Measurements from ENCODE around the gene CD209.

The CD209 gene

DNA sequence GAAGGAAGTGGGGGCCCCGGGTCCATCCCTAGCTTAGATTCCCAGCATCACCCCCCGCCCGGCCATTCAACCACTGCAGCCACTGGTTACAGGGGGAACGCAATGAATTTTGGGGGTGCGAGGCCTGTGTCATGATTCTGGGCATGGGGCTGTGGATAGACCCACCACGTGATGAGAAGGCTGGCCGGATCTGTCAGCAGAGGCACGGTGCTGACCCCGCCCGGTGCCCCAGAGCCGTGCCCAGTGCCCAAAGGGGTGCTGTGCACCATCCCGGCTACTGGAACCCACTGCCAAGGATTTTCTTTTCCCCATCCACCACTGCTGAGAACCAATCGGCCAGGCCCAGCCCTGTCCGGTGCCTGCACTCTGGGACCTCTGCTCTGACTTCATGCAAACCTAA lies 43.1 kb upstream of the CD209 start:
- Histone ChIP-seq H4K8ac (ENCODE audit: low read depth, low read length) (no peak overlapping the region), H2BK15ac (replicated peaks; ENCODE audit: low read depth) (no peak overlapping the region), H3K79me2 (ENCODE audit: control insufficient read depth, insufficient read depth, low read length) (no peaks in the 10 kb centered on the region), H3K4me3 (ENCODE audit: low read length) (no peak overlapping the region), H3K56ac (ENCODE audit: low read length) (no peak overlapping the region), H3K27me3 (ENCODE audit: insufficient read depth, low read length, poor library complexity) (peaks cover 21% of the 10 kb centered on the region), H2AK5ac (ENCODE audit: low read length) (no peak overlapping the region), H3K79me1 (ENCODE audit: low read length) (no peaks in the 10 kb centered on the region), H3K23ac (ENCODE audit: low read length) (no peak overlapping the region), H3K18ac (ENCODE audit: low read length) (no peak overlapping the region), H3K9ac (ENCODE audit: low read length) (no peak overlapping the region), H3K4me2 (ENCODE audit: low read length) (no peak overlapping the region), H2BK5ac (ENCODE audit: low read length) (no peak overlapping the region), H3K4me1 (ENCODE audit: control insufficient read depth, low read depth, low read length) (no peaks in the 10 kb centered on the region), H3K36me3 (ENCODE audit: control insufficient read depth, insufficient read depth, low read length) (no peaks in the 10 kb centered on the region), H2BK120ac (ENCODE audit: low read depth, low read length) (no peak overlapping the region), H3K27ac (ENCODE audit: low read depth, low read length) (no peak overlapping the region), H4K5ac (ENCODE audit: low read length) (no peak overlapping the region), H3K4ac (ENCODE audit: low read depth, low read length) (no peak overlapping the region)
- no CpG with 5 or more reads among the region's 14 CpGs for whole genome bisulfite sequencing (ENCODE audit: extremely low coverage, insufficient coverage, low lambda C conversion rate)
- DNase-seq = no peak

DNA sequence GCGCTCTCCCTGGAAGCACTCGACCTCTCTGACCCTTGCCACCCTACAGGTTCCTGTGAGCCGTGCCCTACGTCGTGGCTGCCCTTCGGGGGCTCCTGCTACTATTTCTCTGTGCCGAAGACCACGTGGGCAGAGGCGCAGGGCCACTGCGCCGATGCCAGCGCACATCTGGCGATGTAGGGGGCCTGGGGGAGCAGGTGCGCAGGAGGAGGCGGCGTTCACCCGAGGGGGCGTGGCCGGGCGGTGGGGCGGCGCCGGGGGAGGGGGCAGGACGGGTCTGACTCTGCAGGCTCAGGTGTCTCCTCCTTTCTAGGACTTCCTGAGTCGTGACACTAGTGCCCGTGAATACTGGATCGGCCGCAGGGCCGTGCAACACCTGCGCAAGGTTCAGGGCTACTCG lies 42.1 kb upstream of the CD209 start:
- H3K79me1 ChIP-seq (ENCODE audit: low read length) = no peaks in the 10 kb centered on the region

DNA sequence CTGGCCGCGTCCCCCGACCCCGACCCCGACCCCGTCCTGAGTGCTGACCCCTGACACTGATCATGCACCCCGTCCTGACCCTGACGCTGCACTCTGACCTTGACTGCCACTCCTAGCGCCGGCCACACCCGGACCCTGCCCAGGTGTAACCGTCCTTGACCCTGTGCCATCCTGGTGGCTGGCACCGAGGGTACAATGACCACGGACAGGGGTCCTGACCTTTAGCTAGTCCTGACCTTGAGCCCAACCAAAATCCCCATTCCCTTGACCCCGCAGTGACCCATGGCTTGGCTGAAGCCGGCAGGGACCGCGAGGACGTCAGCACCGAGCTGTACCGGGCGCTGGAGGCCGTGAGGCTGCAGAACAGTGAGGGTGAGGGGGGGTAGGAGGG lies 41.6 kb upstream of the CD209 start:
- Histone ChIP-seq H3K79me1 (ENCODE audit: low read length) (no peaks in the 10 kb centered on the region), H3K79me2 (ENCODE audit: control insufficient read depth, insufficient read depth, low read length) (no peaks in the 10 kb centered on the region), H3K18ac (ENCODE audit: low read length) (no peak overlapping the region), H3K56ac (ENCODE audit: low read length) (no peak overlapping the region), H3K4me3 (ENCODE audit: low read length) (no peak overlapping the region), H4K8ac (ENCODE audit: low read depth, low read length) (no peak overlapping the region), H2BK120ac (ENCODE audit: low read depth, low read length) (no peak overlapping the region), H2BK15ac (replicated peaks; ENCODE audit: low read depth) (no peak overlapping the region), H2AK5ac (ENCODE audit: low read length) (no peak overlapping the region), H4K5ac (ENCODE audit: low read length) (no peak overlapping the region), H2BK5ac (ENCODE audit: low read length) (no peak overlapping the region), H3K27ac (ENCODE audit: low read depth, low read length) (no peak overlapping the region), H3K4me1 (ENCODE audit: control insufficient read depth, low read depth, low read length) (no peaks in the 10 kb centered on the region), H3K36me3 (ENCODE audit: control insufficient read depth, insufficient read depth, low read length) (no peaks in the 10 kb centered on the region), H3K9ac (ENCODE audit: low read length) (no peak overlapping the region), H3K23ac (ENCODE audit: low read length) (no peak overlapping the region), H3K4ac (ENCODE audit: low read depth, low read length) (no peak overlapping the region), H3K4me2 (ENCODE audit: low read length) (no peak overlapping the region), H3K27me3 (ENCODE audit: insufficient read depth, low read length, poor library complexity) (peaks cover 21% of the 10 kb centered on the region)
- no CpG with 5 or more reads among the region's 23 CpGs for WGBS (ENCODE audit: extremely low coverage, insufficient coverage, low lambda C conversion rate)
- no peak for DNase-seq

More for the DNA sequence above, 42.1 kb upstream of the CD209 start:
- no peak overlapping the region for H2BK120ac ChIP-seq (ENCODE audit: low read depth, low read length)
- no peak overlapping the region for H2BK15ac ChIP-seq (replicated peaks; ENCODE audit: low read depth)
- H3K27ac ChIP-seq (ENCODE audit: low read depth, low read length) = no peak overlapping the region
- H3K4me2 ChIP-seq (ENCODE audit: low read length) = no peak overlapping the region
- no peak overlapping the region for H2BK5ac ChIP-seq (ENCODE audit: low read length)
- no peak overlapping the region for H2AK5ac ChIP-seq (ENCODE audit: low read length)
- H3K56ac ChIP-seq (ENCODE audit: low read length) = no peak overlapping the region
- no peak overlapping the region for H4K8ac ChIP-seq (ENCODE audit: low read depth, low read length)
- no peak overlapping the region for H4K5ac ChIP-seq (ENCODE audit: low read length)
- H3K23ac ChIP-seq (ENCODE audit: low read length) = no peak overlapping the region
- peaks cover 21% of the 10 kb centered on the region for H3K27me3 ChIP-seq (ENCODE audit: insufficient read depth, low read length, poor library complexity)
- no peak overlapping the region for H3K4me3 ChIP-seq (ENCODE audit: low read length)
- H3K18ac ChIP-seq (ENCODE audit: low read length) = no peak overlapping the region
- no peaks in the 10 kb centered on the region for H3K4me1 ChIP-seq (ENCODE audit: control insufficient read depth, low read depth, low read length)
- WGBS (ENCODE audit: extremely low coverage, insufficient coverage, low lambda C conversion rate) = no CpG with 5 or more reads among the region's 31 CpGs
- peak; percentile 19 for DNase-seq
- no peaks in the 10 kb centered on the region for H3K36me3 ChIP-seq (ENCODE audit: control insufficient read depth, insufficient read depth, low read length)
- H3K9ac ChIP-seq (ENCODE audit: low read length) = no peak overlapping the region
- no peak overlapping the region for H3K4ac ChIP-seq (ENCODE audit: low read depth, low read length)
- no peaks in the 10 kb centered on the region for H3K79me2 ChIP-seq (ENCODE audit: control insufficient read depth, insufficient read depth, low read length)

DNA sequence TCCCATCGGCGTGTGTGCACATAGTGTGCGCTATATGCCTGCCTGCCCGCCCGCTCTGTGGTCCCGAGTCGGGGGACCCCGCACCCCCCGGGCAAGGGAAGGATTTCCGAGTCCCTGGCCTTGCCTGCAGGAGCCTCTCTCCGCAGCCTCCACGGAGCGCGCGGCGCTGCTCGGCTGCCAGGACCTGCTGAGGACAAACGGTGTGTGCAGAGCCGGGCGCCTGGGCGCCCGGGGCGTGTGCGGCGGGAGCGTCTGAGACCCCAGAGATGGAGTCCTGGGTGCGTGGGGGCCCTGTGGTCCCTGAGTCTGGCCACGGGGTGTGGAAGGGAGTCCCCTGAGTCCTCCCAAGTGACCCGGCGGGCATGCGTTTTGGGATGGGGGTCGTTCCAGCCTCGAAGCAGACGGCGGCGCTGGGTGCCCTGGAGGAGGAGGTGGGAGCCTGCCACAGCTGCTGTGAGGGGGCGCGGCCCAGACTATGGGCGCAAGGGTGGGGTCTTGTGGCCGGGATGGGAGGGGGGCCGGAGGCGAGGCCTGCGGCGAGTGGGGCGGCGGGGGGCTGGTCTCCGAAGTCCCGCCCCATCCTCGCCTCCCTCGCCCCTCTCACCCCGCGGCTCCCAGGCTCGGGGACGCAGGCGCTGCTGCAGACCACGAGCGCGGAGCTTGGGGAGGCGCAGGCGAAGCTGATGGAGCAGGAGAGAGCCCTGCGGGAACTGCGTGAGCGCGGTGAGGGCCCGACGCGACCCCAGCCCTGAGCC lies 41.0 kb upstream of the CD209 start:
- no peak overlapping the region for H4K5ac ChIP-seq (ENCODE audit: low read length)
- H3K27ac ChIP-seq (ENCODE audit: low read depth, low read length) = no peak overlapping the region
- H3K27me3 ChIP-seq (ENCODE audit: insufficient read depth, low read length, poor library complexity) = peaks cover 21% of the 10 kb centered on the region
- no peak for DNase-seq
- H3K4me3 ChIP-seq (ENCODE audit: low read length) = no peak overlapping the region
- no peak overlapping the region for H2BK120ac ChIP-seq (ENCODE audit: low read depth, low read length)
- H3K4ac ChIP-seq (ENCODE audit: low read depth, low read length) = no peak overlapping the region
- no peak overlapping the region for H3K4me2 ChIP-seq (ENCODE audit: low read length)
- no peak overlapping the region for H2BK5ac ChIP-seq (ENCODE audit: low read length)
- H3K79me1 ChIP-seq (ENCODE audit: low read length) = no peaks in the 10 kb centered on the region
- no peaks in the 10 kb centered on the region for H3K36me3 ChIP-seq (ENCODE audit: control insufficient read depth, insufficient read depth, low read length)
- no peak overlapping the region for H2AK5ac ChIP-seq (ENCODE audit: low read length)
- no CpG with 5 or more reads among the region's 67 CpGs for WGBS (ENCODE audit: extremely low coverage, insufficient coverage, low lambda C conversion rate)
- H3K23ac ChIP-seq (ENCODE audit: low read length) = no peak overlapping the region
- H3K18ac ChIP-seq (ENCODE audit: low read length) = no peak overlapping the region
- no peak overlapping the region for H2BK15ac ChIP-seq (replicated peaks; ENCODE audit: low read depth)
- H3K56ac ChIP-seq (ENCODE audit: low read length) = no peak overlapping the region
- H3K79me2 ChIP-seq (ENCODE audit: control insufficient read depth, insufficient read depth, low read length) = no peaks in the 10 kb centered on the region
- H4K8ac ChIP-seq (ENCODE audit: low read depth, low read length) = no peak overlapping the region
- H3K4me1 ChIP-seq (ENCODE audit: control insufficient read depth, low read depth, low read length) = no peaks in the 10 kb centered on the region
- no peak overlapping the region for H3K9ac ChIP-seq (ENCODE audit: low read length)

DNA sequence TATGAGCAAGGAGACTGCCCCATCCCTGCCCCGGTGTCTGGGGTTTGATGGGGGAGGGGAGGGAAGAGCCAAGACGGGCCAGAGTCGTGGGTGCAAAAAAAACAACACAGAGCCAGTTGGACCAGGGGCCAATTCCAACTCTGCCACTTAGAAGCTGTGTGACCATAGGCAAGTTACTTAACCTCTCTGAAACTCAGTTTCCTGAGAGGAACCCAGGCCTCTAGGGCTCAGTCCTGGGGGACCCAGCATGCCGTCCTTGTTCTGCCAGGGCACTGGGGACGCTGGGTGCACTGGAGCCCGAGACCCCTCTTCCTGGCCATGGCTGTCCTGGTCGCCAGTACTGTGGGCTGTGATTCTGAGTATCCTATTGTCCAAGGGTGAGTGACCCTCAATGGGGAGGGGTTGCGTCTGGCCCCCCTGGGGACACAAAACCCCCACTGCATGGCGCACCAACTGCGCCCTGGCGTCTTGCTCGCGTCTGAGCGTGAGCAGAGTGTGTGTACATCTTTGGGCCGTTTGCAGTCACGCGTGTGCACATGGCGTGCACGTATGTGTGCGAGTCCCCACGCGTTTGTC lies 40.4 kb upstream of the CD209 start:
- no peak overlapping the region for H2BK15ac ChIP-seq (replicated peaks; ENCODE audit: low read depth)
- H3K27me3 ChIP-seq (ENCODE audit: insufficient read depth, low read length, poor library complexity) = peaks cover 21% of the 10 kb centered on the region
- no peaks in the 10 kb centered on the region for H3K4me1 ChIP-seq (ENCODE audit: control insufficient read depth, low read depth, low read length)
- H3K56ac ChIP-seq (ENCODE audit: low read length) = no peak overlapping the region
- H2BK120ac ChIP-seq (ENCODE audit: low read depth, low read length) = no peak overlapping the region
- H3K4me2 ChIP-seq (ENCODE audit: low read length) = no peak overlapping the region
- no peak overlapping the region for H3K4ac ChIP-seq (ENCODE audit: low read depth, low read length)
- DNase-seq = no peak
- no peak overlapping the region for H3K4me3 ChIP-seq (ENCODE audit: low read length)
- no peak overlapping the region for H2AK5ac ChIP-seq (ENCODE audit: low read length)
- H3K79me1 ChIP-seq (ENCODE audit: low read length) = no peaks in the 10 kb centered on the region
- no peak overlapping the region for H3K9ac ChIP-seq (ENCODE audit: low read length)
- H3K36me3 ChIP-seq (ENCODE audit: control insufficient read depth, insufficient read depth, low read length) = no peaks in the 10 kb centered on the region
- H2BK5ac ChIP-seq (ENCODE audit: low read length) = no peak overlapping the region
- whole genome bisulfite sequencing (ENCODE audit: extremely low coverage, insufficient coverage, low lambda C conversion rate) = no CpG with 5 or more reads among the region's 22 CpGs
- H4K5ac ChIP-seq (ENCODE audit: low read length) = no peak overlapping the region
- H3K79me2 ChIP-seq (ENCODE audit: control insufficient read depth, insufficient read depth, low read length) = no peaks in the 10 kb centered on the region
- H3K27ac ChIP-seq (ENCODE audit: low read depth, low read length) = no peak overlapping the region
- no peak overlapping the region for H3K23ac ChIP-seq (ENCODE audit: low read length)
- no peak overlapping the region for H4K8ac ChIP-seq (ENCODE audit: low read depth, low read length)
- H3K18ac ChIP-seq (ENCODE audit: low read length) = no peak overlapping the region

DNA sequence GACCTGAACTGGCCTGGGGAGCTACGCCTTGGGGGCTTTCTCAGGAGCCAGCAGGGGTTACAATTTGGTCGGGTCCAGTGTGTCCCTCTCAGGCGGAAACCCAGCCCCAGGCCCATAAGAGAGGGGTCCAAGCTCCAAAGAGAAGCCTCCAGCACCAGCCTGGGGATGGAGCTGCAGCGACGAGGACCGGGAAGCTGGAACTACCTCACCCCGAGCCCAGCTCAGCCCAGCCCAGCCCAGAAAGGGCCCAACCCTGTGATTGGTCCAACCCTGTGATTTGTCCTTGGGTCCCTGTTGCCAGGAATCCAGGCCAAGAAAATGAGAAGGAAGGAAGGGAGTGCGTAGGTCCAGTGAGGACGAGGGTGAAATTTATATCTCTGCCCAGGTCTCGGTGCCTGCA lies 39.8 kb upstream of the CD209 start:
- H3K36me3 ChIP-seq (ENCODE audit: control insufficient read depth, insufficient read depth, low read length) = no peaks in the 10 kb centered on the region
- no peaks in the 10 kb centered on the region for H3K4me1 ChIP-seq (ENCODE audit: control insufficient read depth, low read depth, low read length)
- H3K79me1 ChIP-seq (ENCODE audit: low read length) = no peaks in the 10 kb centered on the region
- H3K4ac ChIP-seq (ENCODE audit: low read depth, low read length) = no peak overlapping the region
- H3K27ac ChIP-seq (ENCODE audit: low read depth, low read length) = no peak overlapping the region
- no peak overlapping the region for H3K18ac ChIP-seq (ENCODE audit: low read length)
- no peak overlapping the region for H2BK5ac ChIP-seq (ENCODE audit: low read length)
- no peak overlapping the region for H3K4me3 ChIP-seq (ENCODE audit: low read length)
- WGBS (ENCODE audit: extremely low coverage, insufficient coverage, low lambda C conversion rate) = no CpG with 5 or more reads among the region's 10 CpGs
- no peak overlapping the region for H4K8ac ChIP-seq (ENCODE audit: low read depth, low read length)
- peak; percentile 40 for DNase-seq
- no peaks in the 10 kb centered on the region for H3K79me2 ChIP-seq (ENCODE audit: control insufficient read depth, insufficient read depth, low read length)
- H3K27me3 ChIP-seq (ENCODE audit: insufficient read depth, low read length, poor library complexity) = peaks cover 21% of the 10 kb centered on the region
- no peak overlapping the region for H3K9ac ChIP-seq (ENCODE audit: low read length)
- H2BK15ac ChIP-seq (replicated peaks; ENCODE audit: low read depth) = no peak overlapping the region
- H3K56ac ChIP-seq (ENCODE audit: low read length) = no peak overlapping the region
- no peak overlapping the region for H3K4me2 ChIP-seq (ENCODE audit: low read length)
- no peak overlapping the region for H4K5ac ChIP-seq (ENCODE audit: low read length)
- no peak overlapping the region for H2AK5ac ChIP-seq (ENCODE audit: low read length)
- H2BK120ac ChIP-seq (ENCODE audit: low read depth, low read length) = no peak overlapping the region
- no peak overlapping the region for H3K23ac ChIP-seq (ENCODE audit: low read length)
